ENCODE data around the gene SLC12A5.

GRCh38 chr20:46074006-46074405, 45.0 kb downstream of the SLC12A5 start:
- TF ChIP-seq SIN3A (IDR thresholded peaks at IDR 0.05; ENCODE audit: borderline replicate concordance, insufficient read depth, low read length) (no peak), POLR2AphosphoS5 (IDR thresholded peaks at IDR 0.05; ENCODE audit: low read depth, low read length) (no peak)
